Measurements from ENCODE around the gene MEIS1.

Gene MEIS1

GRCh38 chr2:66569321-66569851, 134.5 kb downstream of the MEIS1 start (continued):
- no peak for TF ChIP-seq ZBTB21 (tag by site-specific recombination; IDR thresholded peaks at IDR 0.05)
- no peak for TF ChIP-seq ZNF473 (tag by site-specific recombination; IDR thresholded peaks at IDR 0.05)
- no peak for TF ChIP-seq HOXD13 (CRISPR knock-in tag; IDR thresholded peaks at IDR 0.05; ENCODE audit: borderline replicate concordance)
- no peak for TF ChIP-seq OVOL3 (tag by site-specific recombination; IDR thresholded peaks at IDR 0.05)
- TF ChIP-seq ZBTB44 (tag by site-specific recombination; IDR thresholded peaks at IDR 0.05): peak; percentile 100
- TF ChIP-seq ZNF26 (tag by site-specific recombination; IDR thresholded peaks at IDR 0.05): no peak
- no peak for TF ChIP-seq ZNF639 (tag by site-specific recombination; IDR thresholded peaks at IDR 0.05)
- no peak for TF ChIP-seq ZNF423 (tag by site-specific recombination; IDR thresholded peaks at IDR 0.05)
- no peak for TF ChIP-seq ZNF302 (tag by site-specific recombination; IDR thresholded peaks at IDR 0.05; ENCODE audit: low read depth)
- TF ChIP-seq YY2 (tag by site-specific recombination; IDR thresholded peaks at IDR 0.05): no peak
- TF ChIP-seq ZNF837 (tag by site-specific recombination; IDR thresholded peaks at IDR 0.05): no peak
- TF ChIP-seq ZNF202 (tag by site-specific recombination; IDR thresholded peaks at IDR 0.05; ENCODE audit: borderline replicate concordance): no peak
- TF ChIP-seq ZNF398 (tag by site-specific recombination; IDR thresholded peaks at IDR 0.05): no peak
- TF ChIP-seq ZNF174 (tag by site-specific recombination; IDR thresholded peaks at IDR 0.05): no peak
- TF ChIP-seq ZNF621 (tag by site-specific recombination; IDR thresholded peaks at IDR 0.05): no peak
- TF ChIP-seq KLF17 (tag by site-specific recombination; IDR thresholded peaks at IDR 0.05): no peak
- no peak for TF ChIP-seq ZNF394 (tag by site-specific recombination; IDR thresholded peaks at IDR 0.05; ENCODE audit: borderline replicate concordance)
- no peak for TF ChIP-seq ZNF248 (tag by site-specific recombination; IDR thresholded peaks at IDR 0.05)
- TF ChIP-seq IKZF3 (tag by site-specific recombination; IDR thresholded peaks at IDR 0.05): peak; percentile 41; the same call in 1 of the 2 replicates
- TF ChIP-seq ZNF701 (tag by site-specific recombination; IDR thresholded peaks at IDR 0.05): no peak
- no peak for TF ChIP-seq ZNF660 (tag by site-specific recombination; IDR thresholded peaks at IDR 0.05)
- TF ChIP-seq GLIS1 (tag by site-specific recombination; IDR thresholded peaks at IDR 0.05): no peak
- TF ChIP-seq ZNF341 (tag by site-specific recombination; IDR thresholded peaks at IDR 0.05; ENCODE audit: low read depth): no peak
- no peak for TF ChIP-seq ZBTB26 (tag by site-specific recombination; optimal IDR thresholded peaks at IDR 0.05)
- no peak for TF ChIP-seq ZNF654 (tag by site-specific recombination; IDR thresholded peaks at IDR 0.05; ENCODE audit: low read depth)
- no peak for TF ChIP-seq MZF1 (tag by site-specific recombination; IDR thresholded peaks at IDR 0.05; ENCODE audit: borderline replicate concordance)
- no peak for TF ChIP-seq ZNF132 (tag by site-specific recombination; IDR thresholded peaks at IDR 0.05; ENCODE audit: borderline replicate concordance)
- no peak for TF ChIP-seq ELK4 (IDR thresholded peaks at IDR 0.05; ENCODE audit: borderline replicate concordance, low read depth, low read length)
- no peak for TF ChIP-seq HOXC10 (CRISPR knock-in tag; IDR thresholded peaks at IDR 0.05)
- TF ChIP-seq ZNF221 (tag by site-specific recombination; IDR thresholded peaks at IDR 0.05; ENCODE audit: borderline replicate concordance): no peak
- peak; percentile 79 for TF ChIP-seq ZNF366 (tag by site-specific recombination; conservative IDR thresholded peaks at IDR 0.05)
- TF ChIP-seq ZNF747 (tag by site-specific recombination; IDR thresholded peaks at IDR 0.05): no peak

Data from HEK293 (cell line).